Neural crest cell (in vitro differentiated cells): ENCODE measurements around the gene IQCE. TPM values are rescaled to one million over a fixed set of nuclear protein-coding genes. Genes with fewer than 3 reads are reported as not detected.

Experiments used
- DNase-seq: peaks from one replicate; pipeline ENCODE4 v3.0.0; 2021; ENCODE audit warnings: low read depth, mixed read lengths, low spot score
- H3K27ac Mint-ChIP-seq: one replicate; pipeline ENCODE4 v1.8.0; 2021; ENCODE audit warnings: mild to moderate bottlenecking, mixed read lengths; ENCODE audit not compliant: unreplicated experiment
- H3K27me3 Mint-ChIP-seq: 2 replicates; pipeline ENCODE4 v1.8.0; 2021; ENCODE audit warnings: low read depth, mild to moderate bottlenecking, mixed read lengths
- H3K36me3 Mint-ChIP-seq: 2 replicates; pipeline ENCODE4 v1.8.0; 2021; ENCODE audit warnings: low read depth, mild to moderate bottlenecking, mixed read lengths
- H3K4me1 Mint-ChIP-seq: 2 replicates; pipeline ENCODE4 v1.8.0; 2021; ENCODE audit warnings: mixed read lengths
- H3K4me3 Mint-ChIP-seq: one replicate; pipeline ENCODE4 v1.8.0; 2021; ENCODE audit warnings: mild to moderate bottlenecking, mixed read lengths
- H3K9me3 Mint-ChIP-seq: 2 replicates; pipeline ENCODE4 v1.8.0; 2021; ENCODE audit warnings: mixed read lengths
- total RNA-seq: library from RNA; stranded (reverse); gene quantifications from 2 replicates; pipeline ENCODE4 v1.2.1, GENCODE V29; 2021
- TF ChIP-seq, protein P1 (sequence below): fragments of 200-600 bp; sonication (generic); conservative IDR thresholded peaks from 2 replicates; pipeline ENCODE4 v1.5.0; 2021; ENCODE audit warnings: antibody characterized with exemption, mild to moderate bottlenecking

Gene IQCE
- total RNA-seq, 1 donor from 2014 or later: 22.4 TPM

- DNase-seq: no peak
- H3K36me3 Mint-ChIP-seq: no peaks in the 10 kb centered on the region
- H3K4me3 Mint-ChIP-seq: peak overlapping the region; percentile 22
- no peaks in the 10 kb centered on the region for H3K9me3 Mint-ChIP-seq
- TF ChIP-seq, protein P1, sequence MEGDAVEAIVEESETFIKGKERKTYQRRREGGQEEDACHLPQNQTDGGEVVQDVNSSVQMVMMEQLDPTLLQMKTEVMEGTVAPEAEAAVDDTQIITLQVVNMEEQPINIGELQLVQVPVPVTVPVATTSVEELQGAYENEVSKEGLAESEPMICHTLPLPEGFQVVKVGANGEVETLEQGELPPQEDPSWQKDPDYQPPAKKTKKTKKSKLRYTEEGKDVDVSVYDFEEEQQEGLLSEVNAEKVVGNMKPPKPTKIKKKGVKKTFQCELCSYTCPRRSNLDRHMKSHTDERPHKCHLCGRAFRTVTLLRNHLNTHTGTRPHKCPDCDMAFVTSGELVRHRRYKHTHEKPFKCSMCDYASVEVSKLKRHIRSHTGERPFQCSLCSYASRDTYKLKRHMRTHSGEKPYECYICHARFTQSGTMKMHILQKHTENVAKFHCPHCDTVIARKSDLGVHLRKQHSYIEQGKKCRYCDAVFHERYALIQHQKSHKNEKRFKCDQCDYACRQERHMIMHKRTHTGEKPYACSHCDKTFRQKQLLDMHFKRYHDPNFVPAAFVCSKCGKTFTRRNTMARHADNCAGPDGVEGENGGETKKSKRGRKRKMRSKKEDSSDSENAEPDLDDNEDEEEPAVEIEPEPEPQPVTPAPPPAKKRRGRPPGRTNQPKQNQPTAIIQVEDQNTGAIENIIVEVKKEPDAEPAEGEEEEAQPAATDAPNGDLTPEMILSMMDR: no peak
- peaks cover 53% of the 10 kb centered on the region for H3K4me1 Mint-ChIP-seq
- H3K27ac Mint-ChIP-seq: peak overlapping the region; percentile 78
- peaks cover 2% of the 10 kb centered on the region for H3K27me3 Mint-ChIP-seq
These were observed 62.5 kb downstream of the IQCE start for GRCh38 chr7:2621061-2621828.

GRCh38 chr7:2621948-2622640 lies 63.3 kb downstream of the IQCE start:
- H3K4me3 Mint-ChIP-seq: no peak overlapping the region
- DNase-seq: no peak
- TF ChIP-seq, protein P1: no peak
- no peaks in the 10 kb centered on the region for H3K9me3 Mint-ChIP-seq
- peaks cover 2% of the 10 kb centered on the region for H3K27me3 Mint-ChIP-seq
- peaks cover 44% of the 10 kb centered on the region for H3K4me1 Mint-ChIP-seq
- H3K27ac Mint-ChIP-seq: no peak overlapping the region
- H3K36me3 Mint-ChIP-seq: no peaks in the 10 kb centered on the region

GRCh38 chr7:2622869-2623697 lies 64.3 kb downstream of the IQCE start:
- no peak overlapping the region for H3K27ac Mint-ChIP-seq
- no peaks in the 10 kb centered on the region for H3K9me3 Mint-ChIP-seq
- peaks cover 39% of the 10 kb centered on the region for H3K4me1 Mint-ChIP-seq
- no peak overlapping the region for H3K4me3 Mint-ChIP-seq
- peaks cover 1% of the 10 kb centered on the region for H3K27me3 Mint-ChIP-seq
- TF ChIP-seq, protein P1: no peak
- DNase-seq: no peak
- H3K36me3 Mint-ChIP-seq: no peaks in the 10 kb centered on the region

GRCh38 chr7:2623698-2624014 lies 64.9 kb downstream of the IQCE start:
- Mint-ChIP-seq H3K36me3 (no peaks in the 10 kb centered on the region), H3K27me3 (no peaks in the 10 kb centered on the region), H3K9me3 (no peaks in the 10 kb centered on the region), H3K4me1 (peaks cover 37% of the 10 kb centered on the region), H3K4me3 (no peak overlapping the region), H3K27ac (no peak overlapping the region)
- TF ChIP-seq, protein P1: no peak
- DNase-seq: no peak

DNA sequence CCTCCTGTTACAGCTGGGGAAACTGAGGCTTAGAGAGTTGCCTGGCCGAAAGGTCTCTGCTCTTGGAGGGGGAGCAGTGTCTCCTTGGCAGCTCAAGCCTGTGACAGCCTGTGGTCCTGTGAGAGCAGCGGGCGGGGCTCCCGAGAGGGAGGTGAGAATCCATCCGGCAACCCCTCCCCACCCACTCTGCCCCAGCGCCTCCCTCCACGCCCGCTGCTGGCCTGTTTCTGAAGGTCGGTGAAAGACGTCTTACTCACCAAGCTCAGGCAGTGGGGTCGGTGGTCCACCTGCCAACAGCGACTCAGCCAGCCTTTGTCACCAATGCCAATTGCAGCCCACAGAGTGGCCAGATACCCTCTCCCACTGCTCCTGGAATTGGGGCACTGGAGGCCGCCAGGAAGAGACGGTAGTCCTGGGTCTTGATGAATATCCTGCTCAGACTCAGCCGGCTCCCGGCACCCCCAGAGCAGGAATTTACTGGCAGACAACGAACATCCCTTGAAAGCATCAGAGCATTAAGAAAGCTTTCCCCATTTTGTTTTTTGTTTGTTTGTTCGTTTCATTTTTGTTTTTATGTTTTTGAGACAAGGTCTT lies 65.6 kb downstream of the IQCE start:
- no peak for DNase-seq
- TF ChIP-seq, protein P1: no peak
- no peaks in the 10 kb centered on the region for H3K36me3 Mint-ChIP-seq
- H3K4me1 Mint-ChIP-seq: peaks cover 29% of the 10 kb centered on the region
- no peak overlapping the region for H3K27ac Mint-ChIP-seq
- no peaks in the 10 kb centered on the region for H3K27me3 Mint-ChIP-seq
- H3K4me3 Mint-ChIP-seq: no peak overlapping the region
- H3K9me3 Mint-ChIP-seq: no peaks in the 10 kb centered on the region
